OCI-LY7 (cell line): ENCODE measurements around the gene MUSK. TPM values are rescaled to one million over a fixed set of nuclear protein-coding genes. Genes with fewer than 3 reads are reported as not detected.

Source experiments
- BruUV-seq: library from RNA; stranded (reverse); fragments of 400-500 nt; replicated peaks from 2 replicates; lab custom pipeline; 2021; lab: Mats Ljungman, UMichigan
- CTCF ChIA-PET: fragments of 300-600 bp; sonication (Branson Sonifier 250); formaldehyde crosslinking; loops from one replicate; lab custom pipeline; 2022; ENCODE audit warnings: antibody characterized with exemption; ENCODE audit not compliant: unreplicated experiment; lab: Charles Lee
- POLR2A ChIA-PET: fragments of 300-600 bp; sonication (Branson Sonifier 250); formaldehyde crosslinking; loops from one replicate; lab custom pipeline; 2022; ENCODE audit warnings: antibody characterized with exemption; lab: Charles Lee
- DNase-seq: peaks from one replicate; pipeline ENCODE4 v3.0.0-alpha.2; 2015; ENCODE audit warnings: low spot score
- H2AFZ ChIP-seq: fragments of 200-600 bp; sonication (generic), shearing (Covaris generic); 2 replicates; pipeline ENCODE4 v1.6.1; 2014; ENCODE audit warnings: mild to moderate bottlenecking, antibody characterized with exemption, low read length, moderate library complexity
- H3K27ac ChIP-seq: fragments of 200-600 bp; sonication (generic); 2 replicates; pipeline ENCODE4 v1.5.1; 2014; ENCODE audit warnings: mixed run types, low read depth, mild to moderate bottlenecking, moderate library complexity, low read length, inconsistent platforms; ENCODE audit not compliant: poor library complexity, severe bottlenecking
- H3K36me3 ChIP-seq: fragments of 200-600 bp; sonication (generic); 2 replicates; pipeline ENCODE4 v1.6.1; 2014; ENCODE audit warnings: mild to moderate bottlenecking, antibody characterized with exemption, low read length, moderate library complexity, mixed read lengths; ENCODE audit not compliant: insufficient read depth
- H3K4me1 ChIP-seq: fragments of 200-600 bp; sonication (generic); 2 replicates; pipeline ENCODE4 v1.5.1; 2014; ENCODE audit warnings: mild to moderate bottlenecking, low read length; ENCODE audit not compliant: insufficient read depth, poor library complexity, severe bottlenecking
- H3K4me2 ChIP-seq: fragments of 200-600 bp; sonication (generic); 2 replicates; pipeline ENCODE4 v1.6.1; 2014; ENCODE audit warnings: mild to moderate bottlenecking, low read length
- H3K4me3 ChIP-seq: fragments of 200-600 bp; sonication (generic); 2 replicates; pipeline ENCODE4 v1.5.1; 2014; ENCODE audit warnings: mild to moderate bottlenecking, low read depth, low read length; ENCODE audit not compliant: poor library complexity, severe bottlenecking
- H3K79me2 ChIP-seq: fragments of 200-600 bp; sonication (generic); 2 replicates; pipeline ENCODE4 v1.6.1; 2016; ENCODE audit warnings: low read depth, mild to moderate bottlenecking, low read length, moderate library complexity, mixed read lengths; ENCODE audit not compliant: insufficient read depth
- H3K9me2 ChIP-seq: fragments of 200-600 bp; sonication (generic); 2 replicates; pipeline ENCODE4 v1.6.1; 2016; ENCODE audit warnings: mild to moderate bottlenecking, low read length, mixed read lengths; ENCODE audit not compliant: insufficient read depth
- H3K9me3 ChIP-seq: fragments of 200-600 bp; sonication (generic); 2 replicates; pipeline ENCODE4 v1.6.1; 2014; ENCODE audit warnings: mild to moderate bottlenecking, mixed run types, low read length, mixed read lengths
- H4K20me1 ChIP-seq: fragments of 200-600 bp; sonication (generic); 2 replicates; pipeline ENCODE4 v1.6.1; 2014; ENCODE audit warnings: mild to moderate bottlenecking, antibody characterized with exemption, low read length, moderate library complexity, mixed read lengths; ENCODE audit not compliant: insufficient read depth
- EZH2phosphoT487 ChIP-seq: fragments of 200-600 bp; sonication (generic); IDR thresholded peaks from 2 replicates; pipeline ENCODE4 v1.6.1; 2018; ENCODE audit warnings: low read depth, borderline replicate concordance, mild to moderate bottlenecking, mixed run types, antibody characterized with exemption, low read length, moderate library complexity, mixed read lengths
- intact Hi-C: fragments of 100-400 bp; cut with micrococcal nuclease; formaldehyde crosslinking; loops from one replicate; pipeline ENCODE4 v1.10.0; 2022; ENCODE audit not compliant: unreplicated experiment
- total RNA-seq, 2 experiments: library from RNA; depleted of rRNA in 1 of 2; stranded (reverse); fragments of >200 nt in 1 of 2; shearing (Covaris generic) in 1 of 2; gene quantifications; 2 replicates each; pipeline ENCODE4 v1.2.3, GENCODE V29; 2014 to 2022
- TF ChIP-seq, protein P1 (sequence below): fragments of 200-600 bp; sonication (generic); conservative IDR thresholded peaks from 2 replicates; pipeline ENCODE4 v1.5.1; 2014; ENCODE audit warnings: mild to moderate bottlenecking, antibody characterized with exemption, low read length, moderate library complexity, mixed read lengths

The MUSK gene
- total RNA-seq, 2 experiments from 2014 or later: not detected

DNA sequence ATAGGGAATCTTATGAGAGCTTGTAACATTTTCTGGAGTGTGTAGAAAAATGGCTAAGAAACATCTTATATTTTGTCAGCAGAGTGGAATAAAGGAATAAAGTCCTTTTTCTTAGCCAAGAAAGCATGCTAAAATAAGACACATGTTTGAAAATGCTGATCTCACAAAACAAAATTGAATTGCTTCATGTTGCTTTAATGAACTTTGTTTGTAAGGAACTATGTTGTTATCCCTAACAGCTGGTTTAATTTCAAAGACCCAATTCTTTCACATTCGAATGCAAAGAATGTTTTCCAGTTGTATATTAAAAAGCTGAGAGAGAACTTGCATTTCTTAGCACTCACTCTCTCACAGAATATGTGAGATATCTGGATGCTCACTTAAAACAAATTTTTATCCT is 107.6 kb downstream of the MUSK start:
- no TSS peak for BruUV-seq
- H3K79me2 ChIP-seq: no peaks in the 10 kb centered on the region
- H3K4me1 ChIP-seq: no peaks in the 10 kb centered on the region
- intact Hi-C loops: no loop called here
- no peaks in the 10 kb centered on the region for H4K20me1 ChIP-seq
- CTCF ChIA-PET: no interaction called here
- H3K9me3 ChIP-seq: no peaks in the 10 kb centered on the region
- no peak for DNase-seq
- no peak overlapping the region for H3K4me2 ChIP-seq
- POLR2A ChIA-PET: interaction anchor here (1.1 kb wide), 1 partner anchor 80 kb away, joined by 3 read pairs; no protein-coding TSS in a partner anchor
- no peaks in the 10 kb centered on the region for H3K36me3 ChIP-seq
- H3K9me2 ChIP-seq: no peaks in the 10 kb centered on the region
- TF ChIP-seq EZH2phosphoT487: no peak
- TF ChIP-seq, protein P1, sequence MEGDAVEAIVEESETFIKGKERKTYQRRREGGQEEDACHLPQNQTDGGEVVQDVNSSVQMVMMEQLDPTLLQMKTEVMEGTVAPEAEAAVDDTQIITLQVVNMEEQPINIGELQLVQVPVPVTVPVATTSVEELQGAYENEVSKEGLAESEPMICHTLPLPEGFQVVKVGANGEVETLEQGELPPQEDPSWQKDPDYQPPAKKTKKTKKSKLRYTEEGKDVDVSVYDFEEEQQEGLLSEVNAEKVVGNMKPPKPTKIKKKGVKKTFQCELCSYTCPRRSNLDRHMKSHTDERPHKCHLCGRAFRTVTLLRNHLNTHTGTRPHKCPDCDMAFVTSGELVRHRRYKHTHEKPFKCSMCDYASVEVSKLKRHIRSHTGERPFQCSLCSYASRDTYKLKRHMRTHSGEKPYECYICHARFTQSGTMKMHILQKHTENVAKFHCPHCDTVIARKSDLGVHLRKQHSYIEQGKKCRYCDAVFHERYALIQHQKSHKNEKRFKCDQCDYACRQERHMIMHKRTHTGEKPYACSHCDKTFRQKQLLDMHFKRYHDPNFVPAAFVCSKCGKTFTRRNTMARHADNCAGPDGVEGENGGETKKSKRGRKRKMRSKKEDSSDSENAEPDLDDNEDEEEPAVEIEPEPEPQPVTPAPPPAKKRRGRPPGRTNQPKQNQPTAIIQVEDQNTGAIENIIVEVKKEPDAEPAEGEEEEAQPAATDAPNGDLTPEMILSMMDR: no peak
- no peak overlapping the region for H2AFZ ChIP-seq
- no peak overlapping the region for H3K4me3 ChIP-seq
- no peak overlapping the region for H3K27ac ChIP-seq

DNA sequence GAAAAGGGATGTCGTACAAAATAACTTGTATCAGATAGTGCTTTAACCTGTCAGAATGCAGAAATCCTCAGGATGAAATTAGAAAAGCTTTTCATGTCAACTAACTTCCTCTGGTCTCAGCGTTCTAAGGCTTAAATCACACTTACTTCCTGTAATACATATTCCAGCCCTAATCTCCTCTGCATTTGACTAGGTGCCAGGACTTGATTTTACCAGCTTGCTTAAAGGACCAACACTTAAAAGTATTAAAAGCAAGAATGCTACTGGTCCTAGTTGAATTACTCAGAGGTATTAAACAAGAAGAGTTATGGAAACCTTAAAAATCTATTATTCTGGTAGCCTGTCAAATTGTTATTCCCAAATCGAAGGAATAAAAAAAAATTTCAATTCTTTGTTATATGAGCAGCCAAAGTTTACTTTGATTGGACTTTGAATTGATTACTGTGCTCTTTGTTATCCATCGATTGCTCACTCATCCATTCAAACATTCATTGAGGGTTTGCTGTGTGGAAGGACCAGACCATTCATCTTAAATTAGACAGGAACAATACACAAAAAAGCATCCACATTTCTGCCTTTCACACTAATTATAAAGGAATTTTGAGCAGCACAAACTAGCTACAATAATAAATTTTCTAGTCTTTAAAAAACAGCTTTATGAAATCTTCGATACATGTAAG is 108.7 kb downstream of the MUSK start:
- TF ChIP-seq, protein P1: no peak
- no peak for TF ChIP-seq EZH2phosphoT487
- H3K4me2 ChIP-seq: no peak overlapping the region
- no peak overlapping the region for H2AFZ ChIP-seq
- no peak overlapping the region for H3K27ac ChIP-seq
- no peak overlapping the region for H3K4me3 ChIP-seq
- no peaks in the 10 kb centered on the region for H3K4me1 ChIP-seq
- H4K20me1 ChIP-seq: no peaks in the 10 kb centered on the region
- POLR2A ChIA-PET: interaction anchor here (0.6 kb wide), 1 partner anchor 1705 kb away, joined by 3 read pairs; no protein-coding TSS in a partner anchor
- DNase-seq: no peak
- no peaks in the 10 kb centered on the region for H3K9me3 ChIP-seq
- intact Hi-C loops: no loop called here
- no TSS peak for BruUV-seq
- no peaks in the 10 kb centered on the region for H3K36me3 ChIP-seq
- no peaks in the 10 kb centered on the region for H3K9me2 ChIP-seq
- CTCF ChIA-PET: no interaction called here
- H3K79me2 ChIP-seq: no peaks in the 10 kb centered on the region

DNA sequence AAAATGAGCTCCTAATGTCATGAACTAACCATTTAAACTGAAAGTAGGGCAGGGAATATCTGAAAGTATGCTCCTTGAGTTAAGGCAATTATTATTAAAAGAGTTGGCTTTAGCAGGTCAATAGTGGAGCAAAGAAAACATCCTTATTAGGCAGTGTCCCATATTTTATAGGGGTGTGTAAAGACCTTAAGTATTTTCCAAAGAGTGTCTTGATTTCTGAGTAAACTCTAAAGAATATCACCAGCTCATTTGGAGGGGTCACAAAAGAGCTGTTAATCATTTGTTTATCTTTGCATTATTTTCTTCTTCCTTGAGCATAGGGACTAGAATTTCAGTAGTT is 109.3 kb downstream of the MUSK start:
- TF ChIP-seq, protein P1: no peak
- no peak for TF ChIP-seq EZH2phosphoT487
- ChIA-PET POLR2A (interaction anchor here (0.6 kb wide), 1 partner anchor 1705 kb away, joined by 3 read pairs; no protein-coding TSS in a partner anchor), CTCF (no interaction called here)

More for the DNA sequence above, 109.3 kb downstream of the MUSK start:
- H3K9me2 ChIP-seq: no peaks in the 10 kb centered on the region
- no peak overlapping the region for H3K4me3 ChIP-seq
- H4K20me1 ChIP-seq: no peaks in the 10 kb centered on the region
- no peaks in the 10 kb centered on the region for H3K4me1 ChIP-seq
- H3K79me2 ChIP-seq: no peaks in the 10 kb centered on the region
- intact Hi-C loops: no loop called here
- H2AFZ ChIP-seq: no peak overlapping the region
- BruUV-seq: no TSS peak
- no peak for DNase-seq
- H3K27ac ChIP-seq: no peak overlapping the region
- H3K9me3 ChIP-seq: no peaks in the 10 kb centered on the region
- no peaks in the 10 kb centered on the region for H3K36me3 ChIP-seq
- H3K4me2 ChIP-seq: no peak overlapping the region
